ENCODE data around the gene AHI1. TPM values are rescaled to one million over a fixed set of nuclear protein-coding genes. Genes with fewer than 3 reads are reported as not detected.

Gene AHI1
- total RNA-seq, 1 experiment from 2014 or later = 26.5 TPM

DNA sequence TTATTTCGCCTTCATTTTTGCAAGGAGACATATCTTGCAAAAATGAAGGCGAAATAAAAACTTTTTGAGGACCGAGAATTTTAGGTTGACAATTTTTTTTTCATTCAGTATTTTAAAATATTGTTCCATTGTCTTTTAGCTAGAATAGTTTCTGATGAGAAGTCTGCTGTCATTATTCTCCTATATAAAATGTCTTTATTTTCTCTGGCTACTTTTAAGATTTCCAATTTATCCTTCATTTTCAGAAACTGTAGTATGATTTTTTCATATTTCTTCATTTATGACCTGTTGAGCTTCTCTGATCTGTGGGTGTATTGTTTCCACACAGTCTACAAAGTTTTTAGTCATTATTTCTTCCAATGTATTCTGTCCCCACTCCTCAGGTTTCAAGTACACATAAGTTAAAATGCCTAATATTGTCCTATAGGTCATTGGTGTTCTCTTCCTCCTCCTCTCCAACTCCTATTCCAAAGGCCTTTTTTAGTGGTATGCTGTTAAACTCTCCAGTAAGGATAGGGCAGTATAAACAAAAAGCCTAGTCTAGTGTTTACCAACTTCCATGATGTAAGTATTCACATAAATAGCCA, 15.7 kb downstream of the AHI1 start:
- peaks cover 67% of the 10 kb centered on the region for H3K36me3 Mint-ChIP-seq (ENCODE audit: insufficient read depth, unreplicated experiment)
- H3K27me3 Mint-ChIP-seq (ENCODE audit: insufficient read depth, unreplicated experiment) = no peaks in the 10 kb centered on the region
- TF ChIP-seq, protein P1, sequence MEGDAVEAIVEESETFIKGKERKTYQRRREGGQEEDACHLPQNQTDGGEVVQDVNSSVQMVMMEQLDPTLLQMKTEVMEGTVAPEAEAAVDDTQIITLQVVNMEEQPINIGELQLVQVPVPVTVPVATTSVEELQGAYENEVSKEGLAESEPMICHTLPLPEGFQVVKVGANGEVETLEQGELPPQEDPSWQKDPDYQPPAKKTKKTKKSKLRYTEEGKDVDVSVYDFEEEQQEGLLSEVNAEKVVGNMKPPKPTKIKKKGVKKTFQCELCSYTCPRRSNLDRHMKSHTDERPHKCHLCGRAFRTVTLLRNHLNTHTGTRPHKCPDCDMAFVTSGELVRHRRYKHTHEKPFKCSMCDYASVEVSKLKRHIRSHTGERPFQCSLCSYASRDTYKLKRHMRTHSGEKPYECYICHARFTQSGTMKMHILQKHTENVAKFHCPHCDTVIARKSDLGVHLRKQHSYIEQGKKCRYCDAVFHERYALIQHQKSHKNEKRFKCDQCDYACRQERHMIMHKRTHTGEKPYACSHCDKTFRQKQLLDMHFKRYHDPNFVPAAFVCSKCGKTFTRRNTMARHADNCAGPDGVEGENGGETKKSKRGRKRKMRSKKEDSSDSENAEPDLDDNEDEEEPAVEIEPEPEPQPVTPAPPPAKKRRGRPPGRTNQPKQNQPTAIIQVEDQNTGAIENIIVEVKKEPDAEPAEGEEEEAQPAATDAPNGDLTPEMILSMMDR (IDR thresholded peaks at IDR 0.05; ENCODE audit: unreplicated experiment) = no peak
- no peak overlapping the region for H3K4me3 Mint-ChIP-seq (ENCODE audit: unreplicated experiment)
- no peaks in the 10 kb centered on the region for H3K4me1 Mint-ChIP-seq (ENCODE audit: insufficient read depth, unreplicated experiment)
- intact Hi-C loops (cut with micrococcal nuclease) = no loop called here
- no peak overlapping the region for H3K27ac Mint-ChIP-seq (ENCODE audit: low read depth, unreplicated experiment)
- peaks cover 14% of the 10 kb centered on the region for H3K9me3 Mint-ChIP-seq (ENCODE audit: unreplicated experiment)
- DNase-seq (ENCODE audit: unreplicated experiment) = no peak
- ChIA-PET CTCF (no interaction called here), POLR2A (interaction anchor here (0.6 to 1.1 kb wide), 3 partner anchors 15 to 1290 kb away, joined by 3 read pairs; no protein-coding TSS in a partner anchor)
- no TSS peak for BruUV-seq (replicated peaks)

DNA sequence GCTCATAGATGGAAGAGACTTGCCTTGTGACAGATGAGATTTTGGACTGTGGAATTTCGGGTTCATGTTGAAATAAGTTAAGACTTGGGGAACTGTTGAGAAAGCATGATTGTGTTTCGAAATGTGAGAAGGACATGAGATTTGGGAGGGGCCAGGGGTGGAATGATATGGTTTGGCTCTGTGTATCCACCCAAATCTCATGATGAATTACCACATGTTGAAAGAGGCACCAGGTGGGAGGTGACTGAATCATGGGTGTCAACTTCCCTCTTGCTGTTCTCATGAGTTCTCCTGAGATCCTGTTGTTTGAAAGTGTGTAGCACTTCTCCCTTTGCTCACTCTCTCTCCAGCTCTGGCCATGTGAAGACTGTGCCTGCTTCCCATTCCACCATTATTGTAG, 17.9 kb downstream of the AHI1 start:
- POLR2A ChIA-PET = no interaction called here
- intact Hi-C loops (cut with micrococcal nuclease) = no loop called here
- DNase-seq (ENCODE audit: unreplicated experiment) = no peak

DNA sequence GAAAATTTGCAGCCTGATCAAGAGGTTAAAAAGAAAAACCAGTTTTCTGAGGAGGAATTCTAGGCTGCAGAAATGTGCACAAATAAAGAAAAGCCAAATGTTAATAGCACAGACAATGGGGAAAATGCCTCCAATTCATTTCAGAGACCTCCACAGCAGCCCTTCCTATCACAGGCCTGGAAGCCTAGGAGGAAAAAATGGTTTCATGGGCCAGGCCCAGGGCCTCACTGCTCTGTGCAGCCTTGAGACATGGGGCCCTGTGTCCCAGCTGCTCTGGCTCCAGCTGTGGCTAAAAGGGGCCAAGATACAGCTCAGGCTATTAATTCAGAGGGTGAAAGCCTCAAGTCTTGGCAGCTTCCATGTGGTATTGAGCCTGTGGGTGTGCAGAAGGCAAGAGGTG, 18.9 kb downstream of the AHI1 start:
- ChIA-PET CTCF (interaction anchor here (1.3 kb wide), 1 partner anchor 748 kb away, joined by 3 read pairs; no protein-coding TSS in a partner anchor), POLR2A (no interaction called here)
- peaks cover 50% of the 10 kb centered on the region for H3K36me3 Mint-ChIP-seq (ENCODE audit: insufficient read depth, unreplicated experiment)
- H3K27me3 Mint-ChIP-seq (ENCODE audit: insufficient read depth, unreplicated experiment) = no peaks in the 10 kb centered on the region
- intact Hi-C loops (cut with micrococcal nuclease) = no loop called here
- H3K4me1 Mint-ChIP-seq (ENCODE audit: insufficient read depth, unreplicated experiment) = no peaks in the 10 kb centered on the region
- no peak for DNase-seq (ENCODE audit: unreplicated experiment)
- TF ChIP-seq, protein P1 (IDR thresholded peaks at IDR 0.05; ENCODE audit: unreplicated experiment) = no peak
- peaks cover 14% of the 10 kb centered on the region for H3K9me3 Mint-ChIP-seq (ENCODE audit: unreplicated experiment)
- H3K27ac Mint-ChIP-seq (ENCODE audit: low read depth, unreplicated experiment) = no peak overlapping the region
- H3K4me3 Mint-ChIP-seq (ENCODE audit: unreplicated experiment) = no peak overlapping the region
- BruUV-seq (replicated peaks) = no TSS peak

More for the DNA sequence above, 17.9 kb downstream of the AHI1 start:
- no peaks in the 10 kb centered on the region for H3K27me3 Mint-ChIP-seq (ENCODE audit: insufficient read depth, unreplicated experiment)
- H3K4me3 Mint-ChIP-seq (ENCODE audit: unreplicated experiment) = no peak overlapping the region
- BruUV-seq (replicated peaks) = no TSS peak
- CTCF ChIA-PET = interaction anchor here (1.0 to 1.3 kb wide), 2 partner anchors 26 to 747 kb away, joined by 3 read pairs; no protein-coding TSS in a partner anchor
- no peaks in the 10 kb centered on the region for H3K4me1 Mint-ChIP-seq (ENCODE audit: insufficient read depth, unreplicated experiment)
- peaks cover 14% of the 10 kb centered on the region for H3K9me3 Mint-ChIP-seq (ENCODE audit: unreplicated experiment)
- no peak overlapping the region for H3K27ac Mint-ChIP-seq (ENCODE audit: low read depth, unreplicated experiment)
- peaks cover 55% of the 10 kb centered on the region for H3K36me3 Mint-ChIP-seq (ENCODE audit: insufficient read depth, unreplicated experiment)
- TF ChIP-seq, protein P1 (IDR thresholded peaks at IDR 0.05; ENCODE audit: unreplicated experiment) = no peak

DNA sequence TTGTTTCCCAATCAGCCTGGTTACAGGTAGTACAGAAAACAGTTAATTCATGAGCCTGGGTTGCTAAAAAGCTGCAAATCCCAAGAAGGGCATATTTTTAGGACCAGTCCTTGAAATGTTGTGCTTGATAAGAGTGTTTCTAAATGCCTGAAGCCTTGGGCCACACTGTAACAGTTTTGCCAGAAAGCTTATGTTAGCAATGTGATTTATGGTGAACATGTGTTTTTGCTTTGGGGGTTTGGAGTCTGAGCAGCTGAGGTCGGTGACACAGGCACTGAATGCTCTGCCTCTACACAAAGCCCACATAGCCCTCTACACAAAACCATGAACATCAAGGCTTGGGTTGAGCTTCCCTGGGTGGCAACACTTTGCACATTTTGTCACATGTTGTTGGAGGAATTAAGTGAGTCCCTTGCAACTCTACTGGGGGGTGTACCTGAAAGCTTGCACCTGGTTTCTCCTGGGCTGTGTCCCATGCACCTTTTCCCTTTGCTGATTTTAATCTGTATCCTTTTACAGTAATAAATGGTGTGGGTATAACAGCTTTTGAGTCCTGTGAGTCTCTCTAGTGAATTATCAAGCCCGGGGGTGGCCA, 22.2 kb downstream of the AHI1 start:
- ChIA-PET POLR2A (interaction anchor here (0.6 to 1.1 kb wide), 2 partner anchors 11 to 20 kb away, joined by 3 to 5 read pairs; no protein-coding TSS in a partner anchor), CTCF (interaction anchor here (0.7 kb wide), 1 partner anchor 751 kb away, joined by 3 read pairs; no protein-coding TSS in a partner anchor)
- BruUV-seq (replicated peaks) = no TSS peak
- intact Hi-C loops (cut with micrococcal nuclease) = no loop called here
- no peak overlapping the region for H3K27ac Mint-ChIP-seq (ENCODE audit: low read depth, unreplicated experiment)
- peaks cover 7% of the 10 kb centered on the region for H3K9me3 Mint-ChIP-seq (ENCODE audit: unreplicated experiment)
- TF ChIP-seq, protein P1 (IDR thresholded peaks at IDR 0.05; ENCODE audit: unreplicated experiment) = no peak
- H3K4me3 Mint-ChIP-seq (ENCODE audit: unreplicated experiment) = no peak overlapping the region
- no peaks in the 10 kb centered on the region for H3K4me1 Mint-ChIP-seq (ENCODE audit: insufficient read depth, unreplicated experiment)
- peaks cover 30% of the 10 kb centered on the region for H3K36me3 Mint-ChIP-seq (ENCODE audit: insufficient read depth, unreplicated experiment)
- H3K27me3 Mint-ChIP-seq (ENCODE audit: insufficient read depth, unreplicated experiment) = no peaks in the 10 kb centered on the region
- no peak for DNase-seq (ENCODE audit: unreplicated experiment)
